ENCODE data around the gene POLR1H.

- TF ChIP-seq CTCF (IDR thresholded peaks at IDR 0.05), result no peak
- TF ChIP-seq POLR2A (IDR thresholded peaks at IDR 0.05), result no peak
Measured at GRCh38 chr6:30092852-30093543, 31.9 kb downstream of the POLR1H start.

Measured in Peyer's patch (tissue), 4 donors.